HepG2 (cell line): ENCODE results near the gene HNRNPL. TPM values are rescaled to one million over a fixed set of nuclear protein-coding genes. Genes with fewer than 3 reads are reported as not detected.
A peak's percentile ranks its signal among the peaks of the same experiment; 100 is the strongest.

Source experiments
- CHD2 ChIP-seq: IDR thresholded peaks from 2 replicates; pipeline ENCODE4 v1.6.1; 2011; ENCODE audit warnings: low read depth, low read length, improper control_type of control experiment
- DNMT1 ChIP-seq: sonication (generic); formaldehyde crosslinking; IDR thresholded peaks from 2 replicates; pipeline ENCODE4 v1.5.1; 2020; ENCODE audit warnings: mild to moderate bottlenecking, missing genetic modification reagents
- ELF3 ChIP-seq: IDR thresholded peaks from 2 replicates; pipeline ENCODE4 v1.6.1; 2016; ENCODE audit warnings: missing genetic modification reagents, missing compliant biosample characterization
- HOXA7 ChIP-seq: sonication (generic); formaldehyde crosslinking; IDR thresholded peaks from 2 replicates; pipeline ENCODE4 v1.8.1; 2022; ENCODE audit warnings: mild to moderate bottlenecking, missing genetic modification reagents, moderate library complexity
- KDM1A ChIP-seq: IDR thresholded peaks from 2 replicates; pipeline ENCODE4 v1.6.1; 2016; ENCODE audit warnings: missing compliant biosample characterization
- KDM6A ChIP-seq: IDR thresholded peaks from 2 replicates; pipeline ENCODE4 v1.6.1; 2016; ENCODE audit warnings: low read depth
- NFRKB ChIP-seq: fragments of 450-650 bp; IDR thresholded peaks from 2 replicates; pipeline ENCODE4 v1.6.1; 2017
- NONO ChIP-seq, 2 experiments: fragments of 450-650 bp in 1 of 2; sonication (generic) in 1 of 2; formaldehyde crosslinking in 1 of 2; IDR thresholded peaks in 1 of 2; conservative IDR thresholded peaks in 1 of 2; 2 replicates each; pipeline versions ENCODE4 v1.6.1 to v1.8.0; 2017 to 2022; ENCODE audit warnings: mild to moderate bottlenecking in 1 of 2, missing genetic modification reagents in 1 of 2, moderate library complexity in 1 of 2
- PRMT3 ChIP-seq: sonication (generic); formaldehyde crosslinking; IDR thresholded peaks from 2 replicates; pipeline ENCODE4 v1.8.1; 2022; ENCODE audit warnings: low read depth, mild to moderate bottlenecking, moderate library complexity, missing genetic modification reagents, borderline replicate concordance
- SMAD1 ChIP-seq: sonication (generic); formaldehyde crosslinking; IDR thresholded peaks from 2 replicates; pipeline ENCODE4 v1.4.0; 2020; ENCODE audit warnings: missing genetic modification reagents, low read depth, mild to moderate bottlenecking, borderline replicate concordance
- SMYD3 ChIP-seq: sonication (generic); formaldehyde crosslinking; IDR thresholded peaks from 2 replicates; pipeline ENCODE4 v1.8.1; 2023; ENCODE audit warnings: mild to moderate bottlenecking, missing genetic modification reagents
- ZBTB7A ChIP-seq: sonication (generic); formaldehyde crosslinking; IDR thresholded peaks from 2 replicates; pipeline ENCODE4 v1.8.0; 2022; ENCODE audit warnings: mild to moderate bottlenecking, missing genetic modification reagents
- ZFAT ChIP-seq: sonication (generic); formaldehyde crosslinking; conservative IDR thresholded peaks from 2 replicates; pipeline ENCODE4 v1.8.1; 2023; ENCODE audit warnings: missing genetic modification reagents, inconsistent platforms
- ZFX ChIP-seq: sonication (generic); formaldehyde crosslinking; IDR thresholded peaks from 2 replicates; pipeline ENCODE4 v1.4.0; 2020; ENCODE audit warnings: mild to moderate bottlenecking, low read depth, missing genetic modification reagents, moderate library complexity
- ZFY ChIP-seq: sonication (generic); formaldehyde crosslinking; IDR thresholded peaks from 2 replicates; pipeline ENCODE4 v1.4.0; 2020; ENCODE audit warnings: missing genetic modification reagents
- ZNF121 ChIP-seq: sonication (generic); formaldehyde crosslinking; IDR thresholded peaks from 2 replicates; pipeline ENCODE4 v1.5.0; 2020; ENCODE audit warnings: mild to moderate bottlenecking, missing genetic modification reagents
- ZNF367 ChIP-seq: sonication (generic); formaldehyde crosslinking; IDR thresholded peaks from 2 replicates; pipeline ENCODE4 v1.4.0; 2020; ENCODE audit warnings: missing genetic modification reagents, borderline replicate concordance
- ZNF816 ChIP-seq: sonication (generic); formaldehyde crosslinking; IDR thresholded peaks from 2 replicates; pipeline ENCODE4 v1.8.0; 2022; ENCODE audit warnings: missing genetic modification reagents, mild to moderate bottlenecking, borderline replicate concordance
- ZNF878 ChIP-seq: sonication (generic); formaldehyde crosslinking; IDR thresholded peaks from 2 replicates; pipeline ENCODE4 v1.8.1; 2023; ENCODE audit warnings: mild to moderate bottlenecking, missing genetic modification reagents, moderate library complexity
- polyA plus RNA-seq, 8 experiments: library from polyadenylated mRNA; depleted of rRNA in 3 of 8; stranded (reverse) in 7 of 8; unstranded in 1 of 8; fragments of >200 nt; fragmentation: Illumina TruSeq in 4 of 8; extraction: Trizol in 4 of 8; gene quantifications; 2 replicates each; pipeline versions ENCODE4 v1.2.1 to v1.2.3, GENCODE V29; 2011 to 2016; ENCODE audit warnings: low read depth in 4 of 8, missing spikeins in 1 of 8, mixed read lengths in 1 of 8; ENCODE audit not compliant: insufficient read depth in 1 of 8
- total RNA-seq, 5 experiments: library from RNA; depleted of rRNA; stranded (reverse); fragments of >200 nt; fragmentation: Illumina TruSeq; extraction: Trizol; gene quantifications; 2 replicates each; pipeline ENCODE4 v1.2.3, GENCODE V29; 2016; ENCODE audit warnings: low read depth in 1 of 5
- TF ChIP-seq, protein P1 (sequence below): IDR thresholded peaks from 2 replicates; pipeline ENCODE4 v1.6.1; 2016
- TF ChIP-seq, protein P2 (sequence below): sonication (generic); formaldehyde crosslinking; IDR thresholded peaks from 2 replicates; pipeline ENCODE4 v1.4.0; 2020; ENCODE audit warnings: missing genetic modification reagents
- TF ChIP-seq, protein P3 (sequence below): sonication (generic); formaldehyde crosslinking; IDR thresholded peaks from 2 replicates; pipeline ENCODE4 v1.4.0; 2020; ENCODE audit warnings: missing genetic modification reagents
- TF ChIP-seq, protein P4 (sequence below): sonication (generic); formaldehyde crosslinking; IDR thresholded peaks from 2 replicates; pipeline ENCODE4; 2020; ENCODE audit warnings: missing genetic modification reagents, mild to moderate bottlenecking, borderline replicate concordance
- TF ChIP-seq, protein P5 (sequence below): sonication (generic); formaldehyde crosslinking; IDR thresholded peaks from 2 replicates; pipeline ENCODE4 v1.5.0; 2020; ENCODE audit warnings: missing genetic modification reagents

The HNRNPL gene
- total and polyA plus RNA-seq, 2 of the 13 experiments (the other 11 are each of a cell fraction or from before 2014, with no cell fraction given): 156 to 278 TPM

DNA sequence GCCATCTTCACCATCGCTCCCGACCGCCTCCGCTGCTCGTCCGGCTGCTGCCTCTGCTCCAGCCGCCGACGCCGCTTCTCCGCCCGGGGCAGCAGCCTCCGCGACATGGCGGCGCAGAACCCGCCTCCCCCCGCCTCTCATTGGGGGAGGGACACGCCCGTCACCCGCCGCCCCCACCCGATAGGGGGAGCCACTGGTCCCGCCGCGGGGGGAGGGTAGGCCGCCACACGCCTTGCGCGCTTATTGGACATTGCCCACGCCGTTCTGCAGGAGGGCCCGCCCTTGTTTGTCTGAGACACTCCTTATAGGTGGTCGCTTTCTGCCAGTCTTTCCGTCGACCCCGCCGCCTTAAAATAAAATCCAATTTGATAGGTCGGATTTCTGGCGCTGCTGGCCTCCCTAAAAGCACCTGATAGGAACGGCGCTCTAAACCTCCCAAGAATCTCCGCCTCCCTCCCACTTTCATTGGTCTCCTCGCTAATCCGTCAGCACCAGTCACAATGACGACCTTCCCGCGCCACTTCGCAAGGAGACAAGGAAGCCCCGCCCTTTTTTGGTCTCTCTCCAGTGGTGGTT, at the start of gene HNRNPL (continued):
- TF ChIP-seq PRMT3 (CRISPR knock-in tag) (no peak), CHD2 (peak; percentile 87), ZBTB7A (no peak), ZFX (CRISPR knock-in tag) (0 out of 2 replicates have a peak, but pooled peaks have one; percentile 32), ZFY (no peak; the same call in 1 of the 2 replicates), DNMT1 (CRISPR knock-in tag) (no peak), SMYD3 (CRISPR knock-in tag) (no peak), NFRKB (no peak), KDM6A (CRISPR knock-in tag) (no peak; the same call in 1 of the 2 replicates), KDM1A (CRISPR knock-in tag) (no peak), ZNF367 (CRISPR knock-in tag) (no peak), SMAD1 (CRISPR knock-in tag) (no peak), NONO (IDR thresholded peaks at IDR 0.05) (no peak), NONO (CRISPR knock-in tag; conservative IDR thresholded peaks at IDR 0.05) (peak; percentile 80), HOXA7 (CRISPR knock-in tag) (no peak), ZNF121 (CRISPR knock-in tag) (no peak), ZNF878 (CRISPR knock-in tag) (0 out of 2 replicates have a peak, but pooled peaks have one; percentile 30), ZNF816 (CRISPR knock-in tag) (peak; percentile 83; the same call in 1 of the 2 replicates), ZFAT (no peak), ELF3 (CRISPR knock-in tag) (no peak)
- TF ChIP-seq, protein P1, sequence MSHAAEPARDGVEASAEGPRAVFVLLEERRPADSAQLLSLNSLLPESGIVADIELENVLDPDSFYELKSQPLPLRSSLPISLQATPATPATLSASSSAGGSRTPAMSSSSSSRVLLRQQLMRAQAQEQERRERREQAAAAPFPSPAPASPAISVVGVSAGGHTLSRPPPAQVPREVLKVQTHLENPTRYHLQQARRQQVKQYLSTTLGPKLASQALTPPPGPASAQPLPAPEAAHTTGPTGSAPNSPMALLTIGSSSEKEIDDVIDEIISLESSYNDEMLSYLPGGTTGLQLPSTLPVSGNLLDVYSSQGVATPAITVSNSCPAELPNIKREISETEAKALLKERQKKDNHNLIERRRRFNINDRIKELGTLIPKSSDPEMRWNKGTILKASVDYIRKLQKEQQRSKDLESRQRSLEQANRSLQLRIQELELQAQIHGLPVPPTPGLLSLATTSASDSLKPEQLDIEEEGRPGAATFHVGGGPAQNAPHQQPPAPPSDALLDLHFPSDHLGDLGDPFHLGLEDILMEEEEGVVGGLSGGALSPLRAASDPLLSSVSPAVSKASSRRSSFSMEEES: peak; percentile 30; the same call in 1 of the 2 replicates
- TF ChIP-seq, protein P2, sequence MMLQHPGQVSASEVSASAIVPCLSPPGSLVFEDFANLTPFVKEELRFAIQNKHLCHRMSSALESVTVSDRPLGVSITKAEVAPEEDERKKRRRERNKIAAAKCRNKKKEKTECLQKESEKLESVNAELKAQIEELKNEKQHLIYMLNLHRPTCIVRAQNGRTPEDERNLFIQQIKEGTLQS: no peak; the same call in 1 of the 2 replicates
- TF ChIP-seq, protein P3, sequence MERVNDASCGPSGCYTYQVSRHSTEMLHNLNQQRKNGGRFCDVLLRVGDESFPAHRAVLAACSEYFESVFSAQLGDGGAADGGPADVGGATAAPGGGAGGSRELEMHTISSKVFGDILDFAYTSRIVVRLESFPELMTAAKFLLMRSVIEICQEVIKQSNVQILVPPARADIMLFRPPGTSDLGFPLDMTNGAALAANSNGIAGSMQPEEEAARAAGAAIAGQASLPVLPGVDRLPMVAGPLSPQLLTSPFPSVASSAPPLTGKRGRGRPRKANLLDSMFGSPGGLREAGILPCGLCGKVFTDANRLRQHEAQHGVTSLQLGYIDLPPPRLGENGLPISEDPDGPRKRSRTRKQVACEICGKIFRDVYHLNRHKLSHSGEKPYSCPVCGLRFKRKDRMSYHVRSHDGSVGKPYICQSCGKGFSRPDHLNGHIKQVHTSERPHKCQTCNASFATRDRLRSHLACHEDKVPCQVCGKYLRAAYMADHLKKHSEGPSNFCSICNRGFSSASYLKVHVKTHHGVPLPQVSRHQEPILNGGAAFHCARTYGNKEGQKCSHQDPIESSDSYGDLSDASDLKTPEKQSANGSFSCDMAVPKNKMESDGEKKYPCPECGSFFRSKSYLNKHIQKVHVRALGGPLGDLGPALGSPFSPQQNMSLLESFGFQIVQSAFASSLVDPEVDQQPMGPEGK: peak; percentile 95
- TF ChIP-seq, protein P4, sequence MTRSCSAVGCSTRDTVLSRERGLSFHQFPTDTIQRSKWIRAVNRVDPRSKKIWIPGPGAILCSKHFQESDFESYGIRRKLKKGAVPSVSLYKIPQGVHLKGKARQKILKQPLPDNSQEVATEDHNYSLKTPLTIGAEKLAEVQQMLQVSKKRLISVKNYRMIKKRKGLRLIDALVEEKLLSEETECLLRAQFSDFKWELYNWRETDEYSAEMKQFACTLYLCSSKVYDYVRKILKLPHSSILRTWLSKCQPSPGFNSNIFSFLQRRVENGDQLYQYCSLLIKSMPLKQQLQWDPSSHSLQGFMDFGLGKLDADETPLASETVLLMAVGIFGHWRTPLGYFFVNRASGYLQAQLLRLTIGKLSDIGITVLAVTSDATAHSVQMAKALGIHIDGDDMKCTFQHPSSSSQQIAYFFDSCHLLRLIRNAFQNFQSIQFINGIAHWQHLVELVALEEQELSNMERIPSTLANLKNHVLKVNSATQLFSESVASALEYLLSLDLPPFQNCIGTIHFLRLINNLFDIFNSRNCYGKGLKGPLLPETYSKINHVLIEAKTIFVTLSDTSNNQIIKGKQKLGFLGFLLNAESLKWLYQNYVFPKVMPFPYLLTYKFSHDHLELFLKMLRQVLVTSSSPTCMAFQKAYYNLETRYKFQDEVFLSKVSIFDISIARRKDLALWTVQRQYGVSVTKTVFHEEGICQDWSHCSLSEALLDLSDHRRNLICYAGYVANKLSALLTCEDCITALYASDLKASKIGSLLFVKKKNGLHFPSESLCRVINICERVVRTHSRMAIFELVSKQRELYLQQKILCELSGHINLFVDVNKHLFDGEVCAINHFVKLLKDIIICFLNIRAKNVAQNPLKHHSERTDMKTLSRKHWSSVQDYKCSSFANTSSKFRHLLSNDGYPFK: no peak
- TF ChIP-seq, protein P5, sequence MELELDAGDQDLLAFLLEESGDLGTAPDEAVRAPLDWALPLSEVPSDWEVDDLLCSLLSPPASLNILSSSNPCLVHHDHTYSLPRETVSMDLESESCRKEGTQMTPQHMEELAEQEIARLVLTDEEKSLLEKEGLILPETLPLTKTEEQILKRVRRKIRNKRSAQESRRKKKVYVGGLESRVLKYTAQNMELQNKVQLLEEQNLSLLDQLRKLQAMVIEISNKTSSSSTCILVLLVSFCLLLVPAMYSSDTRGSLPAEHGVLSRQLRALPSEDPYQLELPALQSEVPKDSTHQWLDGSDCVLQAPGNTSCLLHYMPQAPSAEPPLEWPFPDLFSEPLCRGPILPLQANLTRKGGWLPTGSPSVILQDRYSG: no peak
